OCI-LY7 (cell line): ENCODE data around the gene CUX1.

Source experiments
- EZH2phosphoT487 ChIP-seq: fragments of 200-600 bp; sonication (generic); IDR thresholded peaks from 2 replicates; pipeline ENCODE4 v1.6.1; 2018; ENCODE audit warnings: low read depth, borderline replicate concordance, mild to moderate bottlenecking, mixed run types, antibody characterized with exemption, low read length, moderate library complexity, mixed read lengths
- TF ChIP-seq, protein P1 (sequence below): fragments of 200-600 bp; sonication (generic); conservative IDR thresholded peaks from 2 replicates; pipeline ENCODE4 v1.5.1; 2014; ENCODE audit warnings: mild to moderate bottlenecking, antibody characterized with exemption, low read length, moderate library complexity, mixed read lengths

DNA sequence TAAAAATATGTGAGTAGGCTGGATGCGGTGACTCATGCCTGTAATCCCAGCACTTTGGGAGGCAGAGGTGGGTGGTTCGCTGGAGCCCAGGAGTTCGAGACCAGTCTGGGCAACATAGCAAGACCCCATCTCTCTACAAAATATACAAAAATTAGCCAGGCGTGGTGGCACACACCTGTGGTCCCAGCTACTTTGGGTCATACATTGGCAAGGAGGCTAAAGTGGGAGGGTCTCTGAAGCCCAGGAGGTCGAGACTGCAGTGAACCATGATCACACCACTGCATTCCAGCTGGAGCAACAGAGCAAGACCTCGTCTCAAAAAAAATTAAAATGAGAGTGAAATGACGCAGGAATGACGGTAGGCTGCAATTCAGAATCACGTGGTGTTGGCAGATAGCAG lies 404.5 kb downstream of the CUX1 start:
- TF ChIP-seq, protein P1, sequence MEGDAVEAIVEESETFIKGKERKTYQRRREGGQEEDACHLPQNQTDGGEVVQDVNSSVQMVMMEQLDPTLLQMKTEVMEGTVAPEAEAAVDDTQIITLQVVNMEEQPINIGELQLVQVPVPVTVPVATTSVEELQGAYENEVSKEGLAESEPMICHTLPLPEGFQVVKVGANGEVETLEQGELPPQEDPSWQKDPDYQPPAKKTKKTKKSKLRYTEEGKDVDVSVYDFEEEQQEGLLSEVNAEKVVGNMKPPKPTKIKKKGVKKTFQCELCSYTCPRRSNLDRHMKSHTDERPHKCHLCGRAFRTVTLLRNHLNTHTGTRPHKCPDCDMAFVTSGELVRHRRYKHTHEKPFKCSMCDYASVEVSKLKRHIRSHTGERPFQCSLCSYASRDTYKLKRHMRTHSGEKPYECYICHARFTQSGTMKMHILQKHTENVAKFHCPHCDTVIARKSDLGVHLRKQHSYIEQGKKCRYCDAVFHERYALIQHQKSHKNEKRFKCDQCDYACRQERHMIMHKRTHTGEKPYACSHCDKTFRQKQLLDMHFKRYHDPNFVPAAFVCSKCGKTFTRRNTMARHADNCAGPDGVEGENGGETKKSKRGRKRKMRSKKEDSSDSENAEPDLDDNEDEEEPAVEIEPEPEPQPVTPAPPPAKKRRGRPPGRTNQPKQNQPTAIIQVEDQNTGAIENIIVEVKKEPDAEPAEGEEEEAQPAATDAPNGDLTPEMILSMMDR = no peak
- no peak for TF ChIP-seq EZH2phosphoT487
